NCI-H2081 (cell line): Measurements from ENCODE around the gene MTX1.

Experiments used
- DNase-seq, 2 experiments: peaks; one replicate each; lab custom pipeline; 2025; lab: John Stamatoyannopoulos, UW

The MTX1 gene

DNA sequence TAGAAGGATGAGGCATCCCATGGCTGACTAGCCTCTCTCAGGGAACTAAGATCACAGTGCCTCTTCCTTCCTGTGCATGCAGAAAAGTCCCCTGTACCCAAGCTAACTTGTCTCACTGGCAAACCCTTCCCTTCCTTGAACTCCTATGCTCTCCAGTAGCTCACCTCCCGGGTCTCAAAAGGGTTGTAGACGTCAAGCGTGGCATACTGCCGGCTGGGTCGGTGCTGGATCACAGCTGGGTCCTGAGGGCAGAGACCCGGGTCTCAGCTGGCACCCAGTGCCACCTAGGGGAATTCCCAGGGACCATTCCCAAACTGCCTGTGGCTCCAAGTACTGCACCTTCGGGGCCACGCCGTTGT lies 53.0 kb downstream of the MTX1 start:
- no peak for DNase-seq

DNA sequence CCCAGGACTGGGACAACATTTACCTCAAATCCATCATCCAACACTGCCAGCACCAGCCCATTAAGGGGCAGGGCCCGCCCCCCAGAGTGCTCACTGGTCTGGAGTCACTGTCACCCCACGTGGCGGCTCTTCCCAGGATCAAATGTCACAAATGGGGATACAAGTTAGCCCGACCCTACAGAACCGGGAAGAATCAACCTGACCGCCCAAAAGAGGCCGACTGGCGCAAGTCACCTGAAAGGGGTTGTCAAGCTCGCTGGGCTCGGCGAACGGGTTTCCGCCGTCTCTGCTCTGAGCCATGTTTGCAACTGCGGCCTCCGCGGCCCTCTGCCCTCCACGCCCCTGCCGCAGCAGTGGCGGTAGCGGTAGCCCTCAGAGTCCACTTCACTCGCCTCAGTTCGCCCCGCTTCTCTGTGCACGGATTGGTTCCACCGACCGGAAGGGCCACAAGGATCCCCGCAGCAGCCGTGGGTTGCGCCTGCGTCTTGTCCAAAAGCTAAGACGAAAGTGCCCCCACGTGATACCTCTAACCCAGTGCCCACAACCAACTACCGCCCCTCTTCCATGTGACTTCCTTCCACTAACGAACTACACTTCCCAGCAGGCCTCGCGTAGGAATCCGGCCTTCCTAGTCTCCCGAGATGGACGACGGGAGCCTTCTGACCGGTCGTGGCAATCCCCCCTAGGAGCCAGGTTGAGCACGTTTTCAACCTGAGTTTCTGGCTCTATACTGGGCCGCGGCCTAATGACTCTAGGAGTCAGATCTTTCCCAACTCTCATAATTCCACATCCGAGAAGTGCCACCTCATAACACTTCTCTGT lies 53.6 kb downstream of the MTX1 start, which contains the start of gene SCAMP3:
SCAMP3 (minus strand) TSS at position 509 of the 822 bp plus-strand sequence; CDS start at position 300, 209 bp downstream.
- peak; percentile 99 to 100 for DNase-seq

DNA sequence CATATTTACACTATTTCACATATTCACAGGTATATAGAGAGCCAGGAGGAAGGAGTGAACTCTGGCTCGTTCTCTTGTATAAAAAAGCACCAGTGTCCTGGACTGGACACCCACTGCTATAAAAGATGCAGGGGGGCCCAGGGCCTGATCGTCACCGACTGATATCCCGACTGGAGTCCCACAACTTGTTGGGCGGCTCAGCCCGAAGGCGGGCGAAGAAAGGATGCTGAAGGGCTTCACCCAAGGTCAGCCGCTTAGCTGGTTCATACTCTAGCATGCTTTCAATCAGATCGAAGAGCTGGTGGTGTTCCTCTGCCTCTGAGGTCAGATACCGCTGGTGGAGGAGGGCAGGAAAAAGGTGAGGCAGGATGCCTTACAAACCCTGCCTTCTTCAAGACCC lies 54.6 kb downstream of the MTX1 start:
- DNase-seq = no peak
